Panc1 (cell line): ENCODE data around the gene TMEM132E. TPM values are rescaled to one million over a fixed set of nuclear protein-coding genes. Genes with fewer than 3 reads are reported as not detected.

Source experiments
- ATAC-seq: fragments of 200-7000 bp; cut with Tn5 transposase; 2 replicates; pipeline ENCODE4 v1.9.1; 2020; ENCODE audit warnings: mild to moderate bottlenecking, moderate library complexity
- BruUV-seq: library from RNA; stranded (reverse); fragments of 400-500 nt; replicated peaks from 2 replicates; lab custom pipeline; 2021; lab: Mats Ljungman, UMichigan
- CTCF ChIA-PET: fragments of 300-600 bp; sonication (Branson Sonifier 250); formaldehyde crosslinking; loops from one replicate; lab custom pipeline; 2022; ENCODE audit warnings: antibody characterized with exemption; lab: Charles Lee
- POLR2A ChIA-PET: fragments of 300-600 bp; sonication (Branson Sonifier 250); formaldehyde crosslinking; loops from one replicate; lab custom pipeline; 2022; ENCODE audit warnings: antibody characterized with exemption; lab: Charles Lee
- DNase-seq: peaks from one replicate; pipeline ENCODE4 v3.0.0-alpha.2; 2010; ENCODE audit warnings: low read depth, low spot score
- H3K27ac ChIP-seq: 2 replicates; pipeline ENCODE4 v1.5.1; 2011; ENCODE audit warnings: mild to moderate bottlenecking, low read length, inconsistent platforms
- H3K27me3 ChIP-seq: fragments of 200-500 bp; sonication (Bioruptor generic); 2 replicates; pipeline ENCODE4 v1.6.0; 2014; ENCODE audit warnings: low read length, inconsistent platforms; ENCODE audit not compliant: control insufficient read depth, insufficient read depth
- H3K36me3 ChIP-seq: fragments of 200-500 bp; sonication (Bioruptor generic); 2 replicates; pipeline ENCODE4 v1.5.1; 2014; ENCODE audit warnings: inconsistent platforms, mild to moderate bottlenecking, low read length, moderate library complexity; ENCODE audit not compliant: control insufficient read depth, insufficient read depth
- H3K4me1 ChIP-seq: 2 replicates; pipeline ENCODE4 v1.5.1; 2011; ENCODE audit warnings: inconsistent platforms, mild to moderate bottlenecking, low read length, moderate library complexity; ENCODE audit not compliant: control insufficient read depth, insufficient read depth
- H3K4me3 ChIP-seq, 2 experiments: 2 replicates each; pipeline ENCODE4 v1.5.1; 2011 to 2012; ENCODE audit warnings: low read depth in 2 of 2, low read length in 2 of 2, mild to moderate bottlenecking in 2 of 2, inconsistent platforms in 1 of 2, moderate library complexity in 1 of 2
- H3K9me3 ChIP-seq: fragments of 200-500 bp; sonication (Bioruptor generic); 2 replicates; pipeline ENCODE4 v1.5.1; 2014; ENCODE audit warnings: low read depth, mild to moderate bottlenecking, inconsistent platforms, low read length, moderate library complexity; ENCODE audit not compliant: control insufficient read depth, insufficient read depth
- CTCF ChIP-seq: fragments of 450-650 bp; IDR thresholded peaks from 2 replicates; pipeline ENCODE4 v1.5.1; 2017; ENCODE audit warnings: mild to moderate bottlenecking
- POLR2AphosphoS5 ChIP-seq: IDR thresholded peaks from 2 replicates; pipeline ENCODE4 v1.6.1; 2012; ENCODE audit warnings: mild to moderate bottlenecking, low read depth, low read length, moderate library complexity
- SIN3A ChIP-seq: IDR thresholded peaks from 2 replicates; pipeline ENCODE4 v1.6.1; 2012; ENCODE audit warnings: low read depth, mild to moderate bottlenecking, low read length, moderate library complexity, borderline replicate concordance; ENCODE audit not compliant: insufficient read depth
- TCF7L2 ChIP-seq: IDR thresholded peaks from 2 replicates; pipeline ENCODE4 v1.6.1; 2011; ENCODE audit warnings: mild to moderate bottlenecking, low read depth, low read length, inconsistent platforms
- in situ Hi-C: cut with HindIII; loops from 2 replicates; pipeline ENCODE4 v1.10.0; 2016; ENCODE audit warnings: low sequenced_read_pairs, low pct_unique_long_range_greater_than_20kb
- intact Hi-C: fragments of 100-400 bp; cut with micrococcal nuclease; formaldehyde crosslinking; loops from one replicate; pipeline ENCODE4 v1.10.0; 2022; ENCODE audit not compliant: unreplicated experiment
- total RNA-seq: library from RNA; stranded (reverse); gene quantifications from one replicate; pipeline ENCODE4 v1.2.1, GENCODE V29; 2021; ENCODE audit not compliant: unreplicated experiment
- TF ChIP-seq, protein P1 (sequence below), 2 experiments: IDR thresholded peaks; 2 replicates each; pipeline ENCODE4 v1.6.1; 2011 to 2012; ENCODE audit warnings: low read depth in 2 of 2, control low read depth in 1 of 2, low read length in 1 of 2, mild to moderate bottlenecking in 1 of 2, moderate library complexity in 1 of 2; ENCODE audit not compliant: insufficient read depth in 1 of 2

The TMEM132E gene
- total RNA-seq, 1 experiment from 2014 or later, result not detected

DNA sequence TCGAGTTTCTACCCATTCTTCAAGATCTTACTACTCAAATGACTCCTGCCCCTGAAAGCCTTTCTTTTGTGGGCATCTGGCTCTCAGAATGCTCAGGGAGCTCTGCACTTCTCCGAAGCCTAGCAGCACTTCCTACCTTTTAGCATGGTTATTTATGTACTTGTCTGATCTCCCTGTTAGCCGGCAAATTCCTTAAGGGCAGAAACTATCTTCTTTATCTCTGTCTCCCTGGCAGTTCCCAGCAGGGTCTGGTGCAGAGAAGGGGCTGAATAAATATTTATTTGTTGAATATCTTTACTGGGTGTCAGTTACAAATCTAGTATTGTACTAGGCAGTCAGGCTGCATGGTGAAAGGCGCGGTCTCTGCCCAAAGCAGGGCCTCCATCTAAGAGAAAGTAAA lies 30.7 kb downstream of the TMEM132E start:
- H3K4me1 ChIP-seq, result no peaks in the 10 kb centered on the region
- DNase-seq, result no peak
- H3K4me3 ChIP-seq, result no peak overlapping the region
- intact Hi-C loops, result no loop called here
- H3K27me3 ChIP-seq, result peaks cover 24% of the 10 kb centered on the region
- no peak overlapping the region for H3K27ac ChIP-seq
- CTCF ChIA-PET, result no interaction called here
- H3K9me3 ChIP-seq, result no peaks in the 10 kb centered on the region
- H3K36me3 ChIP-seq, result no peaks in the 10 kb centered on the region
- in situ Hi-C loops, result no loop called here
- BruUV-seq, result no TSS peak
- no peak for ATAC-seq
- POLR2A ChIA-PET, result interaction anchor here (0.6 kb wide), 2 partner anchors 535 to 961 kb away, joined by 8 to 11 read pairs; no protein-coding TSS in a partner anchor
- TF ChIP-seq POLR2AphosphoS5 (no peak), SIN3A (no peak), CTCF (no peak), TCF7L2 (no peak)
- TF ChIP-seq, protein P1, sequence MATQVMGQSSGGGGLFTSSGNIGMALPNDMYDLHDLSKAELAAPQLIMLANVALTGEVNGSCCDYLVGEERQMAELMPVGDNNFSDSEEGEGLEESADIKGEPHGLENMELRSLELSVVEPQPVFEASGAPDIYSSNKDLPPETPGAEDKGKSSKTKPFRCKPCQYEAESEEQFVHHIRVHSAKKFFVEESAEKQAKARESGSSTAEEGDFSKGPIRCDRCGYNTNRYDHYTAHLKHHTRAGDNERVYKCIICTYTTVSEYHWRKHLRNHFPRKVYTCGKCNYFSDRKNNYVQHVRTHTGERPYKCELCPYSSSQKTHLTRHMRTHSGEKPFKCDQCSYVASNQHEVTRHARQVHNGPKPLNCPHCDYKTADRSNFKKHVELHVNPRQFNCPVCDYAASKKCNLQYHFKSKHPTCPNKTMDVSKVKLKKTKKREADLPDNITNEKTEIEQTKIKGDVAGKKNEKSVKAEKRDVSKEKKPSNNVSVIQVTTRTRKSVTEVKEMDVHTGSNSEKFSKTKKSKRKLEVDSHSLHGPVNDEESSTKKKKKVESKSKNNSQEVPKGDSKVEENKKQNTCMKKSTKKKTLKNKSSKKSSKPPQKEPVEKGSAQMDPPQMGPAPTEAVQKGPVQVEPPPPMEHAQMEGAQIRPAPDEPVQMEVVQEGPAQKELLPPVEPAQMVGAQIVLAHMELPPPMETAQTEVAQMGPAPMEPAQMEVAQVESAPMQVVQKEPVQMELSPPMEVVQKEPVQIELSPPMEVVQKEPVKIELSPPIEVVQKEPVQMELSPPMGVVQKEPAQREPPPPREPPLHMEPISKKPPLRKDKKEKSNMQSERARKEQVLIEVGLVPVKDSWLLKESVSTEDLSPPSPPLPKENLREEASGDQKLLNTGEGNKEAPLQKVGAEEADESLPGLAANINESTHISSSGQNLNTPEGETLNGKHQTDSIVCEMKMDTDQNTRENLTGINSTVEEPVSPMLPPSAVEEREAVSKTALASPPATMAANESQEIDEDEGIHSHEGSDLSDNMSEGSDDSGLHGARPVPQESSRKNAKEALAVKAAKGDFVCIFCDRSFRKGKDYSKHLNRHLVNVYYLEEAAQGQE (IDR thresholded peaks at IDR 0.05; ENCODE audit: insufficient read depth in 1 of 2, low read depth in 2 of 2, low read length in 1 of 2), result no peak

DNA sequence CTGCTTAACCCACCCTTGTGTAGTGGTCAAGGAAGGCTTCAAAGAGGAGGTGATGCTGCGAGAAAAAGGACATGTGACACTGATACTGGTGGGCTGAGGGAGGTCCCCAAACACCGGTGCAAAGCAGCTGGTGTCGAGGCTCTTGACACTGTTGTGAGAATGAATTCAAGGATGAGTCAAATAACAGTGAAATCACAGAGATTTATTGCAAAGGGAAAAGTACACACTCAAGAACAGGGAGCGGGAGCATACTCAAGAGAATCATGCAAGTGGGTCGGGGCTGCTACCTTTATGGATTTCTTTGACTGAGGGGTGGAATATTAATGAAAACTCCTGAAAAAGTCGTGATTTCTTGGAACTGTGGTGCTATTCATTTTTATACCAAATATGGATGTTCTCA lies 31.1 kb downstream of the TMEM132E start:
- Histone ChIP-seq H3K4me3 (no peak overlapping the region), H3K9me3 (no peaks in the 10 kb centered on the region), H3K27me3 (peaks cover 24% of the 10 kb centered on the region), H3K27ac (no peak overlapping the region), H3K4me1 (no peaks in the 10 kb centered on the region), H3K36me3 (no peaks in the 10 kb centered on the region)
- CTCF ChIA-PET, result no interaction called here
- TF ChIP-seq POLR2AphosphoS5, result no peak
- no peak for TF ChIP-seq CTCF
- no peak for TF ChIP-seq TCF7L2
- TF ChIP-seq, protein P1 (IDR thresholded peaks at IDR 0.05; ENCODE audit: insufficient read depth in 1 of 2, low read depth in 2 of 2, low read length in 1 of 2), result no peak
- TF ChIP-seq SIN3A, result no peak
- ATAC-seq (no peak), DNase-seq (no peak)
- intact Hi-C loops (no loop called here), in situ Hi-C loops (no loop called here)
- no TSS peak for BruUV-seq
- POLR2A ChIA-PET, result interaction anchor here (0.6 kb wide), 2 partner anchors 535 to 960 kb away, joined by 8 to 11 read pairs; no protein-coding TSS in a partner anchor
